IMR-90 (cell line): ENCODE measurements around the gene TMEM131L. TPM values are rescaled to one million over a fixed set of nuclear protein-coding genes. Genes with fewer than 3 reads are reported as not detected.

Experiments
- ATAC-seq: fragments of 200-7000 bp; cut with Tn5 transposase; 2 replicates; pipeline ENCODE4 v1.9.1; 2020; ENCODE audit warnings: low read depth, mild to moderate bottlenecking, moderate library complexity
- BruUV-seq: library from RNA; stranded (reverse); fragments of 400-500 nt; replicated peaks from 2 replicates; lab custom pipeline; 2021; lab: Mats Ljungman, UMichigan
- CTCF ChIA-PET: fragments of 300-600 bp; formaldehyde crosslinking; extraction: SDS; loops from one replicate; lab custom pipeline; 2021; ENCODE audit warnings: antibody characterized with exemption; lab: Yijun Ruan, JAX
- POLR2A ChIA-PET: fragments of 300-600 bp; sonication (Branson Sonifier 250); formaldehyde crosslinking; loops from one replicate; lab custom pipeline; 2022; ENCODE audit warnings: antibody characterized with exemption; ENCODE audit not compliant: unreplicated experiment; lab: Charles Lee
- DNase-seq: peaks from one replicate; pipeline ENCODE4 v3.0.0; 2013
- H2AFZ ChIP-seq: replicated peaks from 2 replicates; pipeline ENCODE3; 2013; ENCODE audit warnings: low read length, mild to moderate bottlenecking; ENCODE audit not compliant: poor library complexity
- H2AK5ac ChIP-seq: 2 replicates; pipeline ENCODE4 v1.6.1; 2013; ENCODE audit warnings: low read depth, low read length, inconsistent platforms
- H2AK9ac ChIP-seq: replicated peaks from 2 replicates; pipeline ENCODE3; 2013; ENCODE audit warnings: mild to moderate bottlenecking, low read depth, low read length, moderate library complexity; ENCODE audit not compliant: poor library complexity
- H2BK120ac ChIP-seq: 2 replicates; pipeline ENCODE4 v1.6.1; 2013; ENCODE audit warnings: low read depth, low read length, inconsistent platforms
- H2BK15ac ChIP-seq: 3 replicates; pipeline ENCODE4 v1.6.1; 2013; ENCODE audit warnings: low read depth, low read length, inconsistent platforms
- H2BK20ac ChIP-seq: 2 replicates; pipeline ENCODE4 v1.6.1; 2013; ENCODE audit warnings: low read depth, mild to moderate bottlenecking, inconsistent platforms, low read length, moderate library complexity
- H2BK5ac ChIP-seq: 2 replicates; pipeline ENCODE4 v1.6.1; 2013; ENCODE audit warnings: mild to moderate bottlenecking, low read depth, low read length, inconsistent platforms; ENCODE audit not compliant: poor library complexity, severe bottlenecking
- H3K14ac ChIP-seq: replicated peaks from 2 replicates; pipeline ENCODE4 v1.6.1; 2013; ENCODE audit warnings: low read depth, low read length, inconsistent platforms
- H3K18ac ChIP-seq: 2 replicates; pipeline ENCODE4 v1.6.1; 2013; ENCODE audit warnings: low read depth, low read length, control low read depth
- H3K23ac ChIP-seq: 2 replicates; pipeline ENCODE4 v1.6.1; 2013; ENCODE audit warnings: low read depth, low read length, inconsistent platforms
- H3K27ac ChIP-seq: 2 replicates; pipeline ENCODE4 v1.5.1; 2013; ENCODE audit warnings: mild to moderate bottlenecking, control low read depth, low read length; ENCODE audit not compliant: insufficient read depth
- H3K27me3 ChIP-seq: 2 replicates; pipeline ENCODE4 v1.6.1; 2013; ENCODE audit warnings: low read length; ENCODE audit not compliant: control insufficient read depth, insufficient read depth
- H3K36me3 ChIP-seq: 2 replicates; pipeline ENCODE4 v1.6.1; 2013; ENCODE audit warnings: low read length, mixed read lengths; ENCODE audit not compliant: control insufficient read depth, insufficient read depth
- H3K4ac ChIP-seq: 2 replicates; pipeline ENCODE4 v1.6.1; 2013; ENCODE audit warnings: low read depth, low read length, inconsistent platforms
- H3K4me1 ChIP-seq: 2 replicates; pipeline ENCODE4 v1.6.1; 2013; ENCODE audit warnings: low read length, mixed read lengths; ENCODE audit not compliant: control insufficient read depth, insufficient read depth
- H3K4me2 ChIP-seq: 2 replicates; pipeline ENCODE4 v1.6.1; 2013; ENCODE audit warnings: low read depth, mild to moderate bottlenecking, control low read depth, low read length, moderate library complexity
- H3K4me3 ChIP-seq: 2 replicates; pipeline ENCODE4 v1.5.1; 2013; ENCODE audit warnings: low read depth, mild to moderate bottlenecking, control low read depth, low read length, moderate library complexity; ENCODE audit not compliant: insufficient read depth
- H3K56ac ChIP-seq: 2 replicates; pipeline ENCODE4 v1.6.1; 2013; ENCODE audit warnings: low read length, inconsistent platforms; ENCODE audit not compliant: insufficient read depth; ENCODE audit errors: extremely low read depth
- H3K79me1 ChIP-seq, 2 experiments: 2 replicates each; pipeline ENCODE4 v1.6.1; 2013; ENCODE audit warnings: low read length in 2 of 2, inconsistent platforms in 1 of 2, low read depth in 1 of 2
- H3K9ac ChIP-seq: 2 replicates; pipeline ENCODE4 v1.6.1; 2013; ENCODE audit warnings: low read depth, low read length, control low read depth
- H3K9me1 ChIP-seq: 2 replicates; pipeline ENCODE4 v1.6.1; 2013; ENCODE audit warnings: low read length, inconsistent platforms; ENCODE audit not compliant: insufficient read depth
- H3K9me3 ChIP-seq: 2 replicates; pipeline ENCODE4 v1.6.1; 2013; ENCODE audit warnings: low read length; ENCODE audit not compliant: control insufficient read depth, insufficient read depth
- H4K20me1 ChIP-seq: 2 replicates; pipeline ENCODE4 v1.6.1; 2013; ENCODE audit warnings: low read length, inconsistent platforms; ENCODE audit not compliant: insufficient read depth
- H4K5ac ChIP-seq: 2 replicates; pipeline ENCODE4 v1.6.1; 2013; ENCODE audit warnings: mild to moderate bottlenecking, low read depth, low read length, control low read depth
- H4K8ac ChIP-seq, 2 experiments: 2 replicates each; pipeline ENCODE4 v1.6.1; 2013; ENCODE audit warnings: low read depth in 2 of 2, low read length in 2 of 2, control low read depth in 1 of 2, inconsistent platforms in 1 of 2
- H4K91ac ChIP-seq: 2 replicates; pipeline ENCODE4 v1.6.1; 2013; ENCODE audit warnings: low read depth, low read length, inconsistent platforms; ENCODE audit not compliant: insufficient read depth
- BHLHE40 ChIP-seq: fragments of 150-350 bp; IDR thresholded peaks from 2 replicates; pipeline ENCODE4 v1.6.1; 2016; ENCODE audit warnings: mild to moderate bottlenecking, low read depth, low read length
- FOS ChIP-seq: fragments of 150-350 bp; IDR thresholded peaks from 2 replicates; pipeline ENCODE4 v1.6.1; 2016; ENCODE audit warnings: low read depth, low read length
- MAZ ChIP-seq: IDR thresholded peaks from 2 replicates; pipeline ENCODE4 v1.6.1; 2012; ENCODE audit warnings: low read depth, mild to moderate bottlenecking, low read length, improper control_type of control experiment, moderate library complexity, borderline replicate concordance
- NFE2L2 ChIP-seq: fragments of 150-350 bp; IDR thresholded peaks from 2 replicates; pipeline ENCODE4 v1.6.1; 2016; ENCODE audit warnings: low read depth, mild to moderate bottlenecking, low read length
- RAD21 ChIP-seq: IDR thresholded peaks from 2 replicates; pipeline ENCODE4 v1.6.1; 2012; ENCODE audit warnings: low read length, improper control_type of control experiment
- RCOR1 ChIP-seq: IDR thresholded peaks from 2 replicates; pipeline ENCODE4 v1.6.1; 2012; ENCODE audit warnings: mild to moderate bottlenecking, low read length, improper control_type of control experiment; ENCODE audit not compliant: insufficient replicate concordance
- WGBS, 2 experiments: methylation state at CpG; one replicate each; pipeline versions ENCODE4 v1.1.5 to v1.1.7; 2013; ENCODE audit warnings: missing lambda C conversion rate in 2 of 2; ENCODE audit not compliant: insufficient read length in 1 of 2; ENCODE audit errors: extremely low coverage in 2 of 2; 5-methylcytosine and 5-hydroxymethylcytosine counted together
- dilution Hi-C: fragments of 300-500 bp; cut with HindIII; formaldehyde crosslinking; loops from one replicate; pipeline ENCODE4 v1.14.3; 2018; ENCODE audit warnings: low sequenced_read_pairs; ENCODE audit not compliant: unreplicated experiment
- in situ Hi-C: fragments of 300-500 bp; cut with MboI; formaldehyde crosslinking; loops from 3 replicates; pipeline ENCODE4 v1.14.3; 2019; ENCODE audit warnings: low sequenced_read_pairs, inconsistent platforms, mixed read lengths
- intact Hi-C: fragments of 100-400 bp; cut with micrococcal nuclease; formaldehyde crosslinking; loops from 2 replicates; pipeline ENCODE4 v1.10.0; 2022
- polyA plus RNA-seq, 3 experiments: library from polyadenylated mRNA; depleted of rRNA; stranded (reverse); fragments of >200 nt; gene quantifications; 2 replicates each; pipeline ENCODE4 v1.2.3, GENCODE V29; 2012; ENCODE audit warnings: low replicate concordance in 1 of 3
- total RNA-seq: library from RNA; depleted of rRNA; stranded (reverse); fragments of >200 nt; gene quantifications from 2 replicates; pipeline ENCODE4 v1.2.3, GENCODE V29; 2012

Gene TMEM131L
- total and polyA plus RNA-seq, 2 of the 4 experiments (the other 2 are of a cell fraction): 8.4 to 23.8 TPM

- H3K9ac ChIP-seq: no peak overlapping the region
- peaks cover 3 to 12% of the 10 kb centered on the region in 2 experiments; a peak in 2 of 4 replicates for H3K79me1 ChIP-seq
- H3K56ac ChIP-seq: no peak overlapping the region
- ChIA-PET POLR2A (no interaction called here), CTCF (interaction anchor here (0.5 to 1.3 kb wide), 2 partner anchors 11 to 12 kb away, joined by 3 read pairs; no protein-coding TSS in a partner anchor)
- H3K23ac ChIP-seq: no peak overlapping the region
- H3K9me1 ChIP-seq: no peaks in the 10 kb centered on the region
- no peak overlapping the region for H2BK120ac ChIP-seq
- H3K9me3 ChIP-seq: no peaks in the 10 kb centered on the region
- H2AK9ac ChIP-seq: no peak overlapping the region
- H4K91ac ChIP-seq: no peak overlapping the region
- no peak overlapping the region for H2AK5ac ChIP-seq
- H2AFZ ChIP-seq: no peak overlapping the region
- no peak overlapping the region for H4K5ac ChIP-seq
- H3K36me3 ChIP-seq: no peaks in the 10 kb centered on the region
- BruUV-seq: no TSS peak
- peaks cover 5% of the 10 kb centered on the region; the same call in 1 of the 2 replicates for H3K4me1 ChIP-seq
- no peak overlapping the region for H3K4me3 ChIP-seq
- no peak overlapping the region for H2BK15ac ChIP-seq
- in situ Hi-C loops: no loop called here
- H3K18ac ChIP-seq: no peak overlapping the region
- H3K27me3 ChIP-seq: no peaks in the 10 kb centered on the region
- TF ChIP-seq FOS: no peak
- TF ChIP-seq RCOR1: no peak
- TF ChIP-seq MAZ: no peak
- no peak for TF ChIP-seq RAD21
- TF ChIP-seq NFE2L2: no peak
- TF ChIP-seq BHLHE40: no peak
- dilution Hi-C loops: no loop called here
- intact Hi-C loops: no loop called here
- H3K27ac ChIP-seq: no peak overlapping the region
- H4K8ac ChIP-seq: no peak overlapping the region
- H4K20me1 ChIP-seq: no peaks in the 10 kb centered on the region
- no peak overlapping the region for H3K14ac ChIP-seq
- H3K4ac ChIP-seq: no peak overlapping the region
- DNase-seq (no peak), ATAC-seq (no peak)
- 86% methylated on average over 7 of the region's 10 CpGs; no CpG with 5 or more reads in 1 of the 2 experiments for whole genome bisulfite sequencing, 2 experiments
- no peak overlapping the region for H3K4me2 ChIP-seq
- H2BK5ac ChIP-seq: no peak overlapping the region
- H2BK20ac ChIP-seq: no peak overlapping the region
Measured at GRCh38 chr4:153534792-153535629, 68.9 kb downstream of the TMEM131L start.
